HG03521 (cell line): Measurements from ENCODE around the gene RNF148.

Experiments
- ATAC-seq: cut with Tn5 transposase; IDR thresholded peaks from one replicate; pipeline ENCODE4 v1.9.1; 2021; ENCODE audit warnings: mild to moderate bottlenecking, moderate library complexity; ENCODE audit not compliant: unreplicated experiment

The RNF148 gene

DNA sequence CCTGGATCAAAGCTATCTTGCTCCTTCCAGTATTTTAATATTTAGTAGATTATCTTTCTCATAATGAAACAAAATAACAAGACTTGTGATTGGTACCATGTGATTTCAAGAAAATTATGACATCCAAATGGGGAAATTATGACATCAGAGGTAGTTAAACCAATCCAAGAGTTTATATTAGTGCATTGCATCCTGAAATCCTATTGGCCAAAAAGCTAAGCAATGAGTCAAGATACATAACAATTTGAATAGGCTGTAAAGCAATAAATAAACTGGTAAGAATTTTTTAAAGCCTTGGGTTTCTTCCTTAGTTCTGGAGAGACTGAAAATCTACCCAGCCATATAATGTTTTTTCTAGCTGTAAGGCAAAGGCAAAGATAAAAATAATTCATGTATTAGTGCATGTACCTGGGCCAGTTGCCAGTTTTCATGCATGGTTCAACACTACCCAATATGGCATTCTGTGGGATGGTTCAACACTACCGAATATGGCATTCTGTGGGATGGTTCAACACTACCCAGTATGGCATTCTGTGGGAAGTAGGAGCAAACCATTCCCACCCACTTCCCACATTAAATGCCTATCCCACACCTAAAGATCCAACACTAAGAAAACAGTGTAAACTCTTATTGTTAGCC is at the start of gene RNF148:
Gene RNF148 (minus strand): TSS at position 51 of the 639 bp plus-strand sequence. CDS start 172 bp downstream, outside the sequence.
- ATAC-seq = no peak

DNA sequence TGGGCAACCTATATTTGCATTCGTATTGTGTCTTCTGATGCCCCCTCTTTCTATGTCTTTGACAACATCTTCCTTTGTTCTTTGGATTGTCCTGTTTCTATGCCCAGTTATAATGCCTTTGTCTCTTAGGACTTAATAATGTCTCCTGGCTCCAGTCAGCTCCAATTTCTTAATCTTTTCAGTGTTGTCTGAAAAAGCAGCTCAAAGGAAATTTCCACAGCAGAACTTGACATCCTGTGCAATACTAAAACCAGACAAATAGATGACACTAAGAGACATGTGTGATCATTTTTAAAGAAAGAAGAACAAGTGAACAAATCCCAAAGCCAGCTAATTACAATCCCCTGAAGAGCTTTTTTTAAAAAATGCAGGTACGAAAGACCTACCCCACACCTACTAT is 47.7 kb upstream of the RNF148 start:
- ATAC-seq = no peak

DNA sequence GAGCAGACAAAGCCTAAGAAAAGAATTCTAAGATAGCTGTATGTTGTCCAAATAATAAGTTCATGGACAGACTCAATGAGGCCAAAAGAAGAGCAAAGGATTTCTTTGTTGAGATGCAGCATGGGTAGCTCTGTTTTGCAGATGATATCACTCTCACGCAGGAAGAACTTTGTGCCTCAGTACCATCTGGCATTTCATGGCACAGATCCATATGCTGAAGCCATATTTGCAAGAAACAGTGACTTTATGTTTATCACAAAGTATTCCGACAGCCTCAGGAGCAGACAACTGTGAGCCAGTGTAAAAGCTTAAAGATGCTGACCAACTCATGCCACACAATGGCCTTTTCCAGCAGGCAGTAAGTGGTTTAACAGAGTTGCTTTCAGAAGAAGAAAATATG is 45.5 kb upstream of the RNF148 start:
- no peak for ATAC-seq

DNA sequence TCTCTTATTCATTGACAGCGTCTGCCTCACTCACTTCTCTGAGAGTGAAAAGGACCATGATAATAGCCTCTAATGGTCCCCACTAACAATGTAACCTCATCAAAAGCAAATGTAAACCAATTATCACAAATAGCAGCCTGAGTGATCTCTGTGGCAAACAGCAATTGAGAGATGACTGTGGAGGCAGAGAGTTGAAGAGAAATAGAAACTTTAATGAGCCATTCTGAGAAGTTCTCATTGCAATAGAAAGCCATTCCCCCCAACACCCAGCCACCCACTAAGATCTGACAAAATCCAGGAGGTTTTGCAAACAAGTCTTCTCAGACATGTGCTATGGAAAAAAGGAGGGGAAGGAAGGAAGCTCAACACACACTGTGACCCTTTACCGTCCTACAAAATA is 44.2 kb upstream of the RNF148 start:
- no peak for ATAC-seq

- ATAC-seq = no peak
Measured at GRCh38 chr7:122743211-122743610, 40.5 kb upstream of the RNF148 start.

- no peak for ATAC-seq
Measured at GRCh38 chr7:122738947-122739346, 36.2 kb upstream of the RNF148 start.

DNA sequence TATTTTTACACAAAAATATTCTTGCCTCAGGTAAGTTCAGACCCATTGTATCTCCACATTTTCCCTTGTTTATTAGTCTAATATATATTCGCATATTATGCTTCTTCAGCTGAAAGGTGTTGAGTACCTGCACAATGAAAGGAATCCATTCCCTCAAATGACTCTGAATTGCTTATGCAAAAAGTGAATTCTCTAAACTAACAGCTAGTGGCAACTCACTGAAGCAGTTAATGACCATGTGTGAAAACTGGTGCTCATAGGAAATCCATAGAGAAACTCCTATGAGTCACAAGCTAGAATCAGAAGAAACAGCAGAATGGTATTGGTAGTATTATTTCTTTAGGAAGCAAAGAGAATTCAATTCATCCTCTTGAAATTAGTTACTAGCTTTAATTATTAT is 33.5 kb upstream of the RNF148 start:
- ATAC-seq = no peak

DNA sequence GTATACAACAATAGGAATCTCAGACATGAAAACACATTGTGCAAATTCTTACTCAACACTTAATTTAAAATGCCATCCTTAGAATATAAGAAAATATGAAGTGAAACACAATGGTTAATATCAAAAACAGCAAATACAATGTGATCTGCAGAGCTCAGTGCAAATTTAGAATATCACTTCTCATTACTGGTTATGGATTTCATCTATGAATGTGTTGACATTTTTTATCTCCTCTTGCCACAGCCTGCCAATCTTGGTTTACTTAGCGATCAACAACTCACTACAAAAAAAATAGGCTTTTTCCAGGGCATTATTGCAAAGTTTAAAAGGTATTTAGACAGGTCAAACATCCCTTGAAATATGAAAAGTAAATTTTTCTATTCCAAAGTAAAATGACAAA is 25.0 kb upstream of the RNF148 start:
- no peak for ATAC-seq

DNA sequence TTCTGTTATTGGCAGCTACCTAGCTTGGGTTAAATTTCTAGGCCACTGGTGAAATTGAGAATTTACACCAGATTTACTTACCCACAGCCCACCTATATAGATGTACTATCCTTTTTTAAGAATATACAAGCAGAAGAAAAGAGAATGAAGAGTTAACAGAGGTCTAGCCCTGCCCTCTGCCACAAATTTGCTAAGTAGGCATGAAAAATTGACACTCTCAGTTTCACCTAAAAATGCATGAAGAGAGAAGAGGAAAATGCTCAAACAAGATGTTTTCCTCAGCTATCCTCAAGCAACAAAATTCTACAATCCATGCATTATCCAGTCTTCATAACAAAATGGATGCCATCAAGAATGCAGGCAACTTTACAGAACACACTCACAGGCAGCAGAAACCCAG is 24.6 kb upstream of the RNF148 start:
- no peak for ATAC-seq

DNA sequence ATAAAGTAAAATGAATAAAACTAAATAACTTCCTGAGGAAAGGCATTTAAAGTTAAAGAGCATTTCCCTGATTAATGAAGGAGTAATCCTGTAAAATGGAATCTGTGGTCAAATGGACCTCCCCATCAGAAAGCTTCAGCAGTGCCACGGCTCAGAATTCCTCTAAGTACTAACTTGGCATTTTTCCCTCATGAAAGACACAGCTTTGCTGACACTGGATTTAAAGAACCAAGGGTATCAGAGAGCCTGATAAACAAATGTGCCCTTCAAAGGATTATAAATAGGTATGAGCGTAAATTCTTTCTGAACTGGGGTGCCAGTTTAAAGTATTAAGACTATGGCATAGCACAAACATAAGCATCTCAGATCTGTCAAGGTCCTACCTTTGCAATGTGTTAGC is 24.2 kb upstream of the RNF148 start:
- no peak for ATAC-seq

- ATAC-seq = no peak
Measured at GRCh38 chr7:122724366-122724765, 21.6 kb upstream of the RNF148 start.

DNA sequence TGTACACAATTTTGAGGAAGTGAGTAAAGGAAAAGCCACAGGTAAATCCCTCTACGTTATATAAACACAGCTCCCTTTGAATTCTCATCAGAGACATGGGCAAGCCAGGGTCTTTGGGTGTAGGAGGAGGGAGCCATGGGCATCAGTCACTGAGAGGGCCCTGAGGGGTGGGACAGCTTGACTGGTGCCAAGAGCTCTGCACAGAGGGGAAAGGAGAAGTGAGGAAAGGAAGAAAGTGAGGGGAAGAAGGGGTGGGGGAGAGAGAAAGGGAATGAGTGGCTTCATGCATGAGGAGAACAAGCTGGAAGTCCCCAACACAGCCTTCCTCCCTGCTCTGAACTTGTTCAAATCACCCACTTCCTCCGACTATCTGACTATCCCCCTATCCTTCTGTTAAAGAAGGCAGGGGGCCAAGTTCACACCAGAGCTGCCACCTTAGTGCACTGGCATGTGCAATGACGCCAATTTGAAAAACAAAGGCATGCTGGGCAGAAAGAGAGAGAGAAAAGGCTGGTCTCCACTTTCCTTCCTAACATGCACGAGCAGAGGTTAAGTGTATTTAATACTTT is 16.4 kb upstream of the RNF148 start:
- no peak for ATAC-seq

GRCh38 chr7:122717356-122718089 is 14.8 kb upstream of the RNF148 start:
- no peak for ATAC-seq

DNA sequence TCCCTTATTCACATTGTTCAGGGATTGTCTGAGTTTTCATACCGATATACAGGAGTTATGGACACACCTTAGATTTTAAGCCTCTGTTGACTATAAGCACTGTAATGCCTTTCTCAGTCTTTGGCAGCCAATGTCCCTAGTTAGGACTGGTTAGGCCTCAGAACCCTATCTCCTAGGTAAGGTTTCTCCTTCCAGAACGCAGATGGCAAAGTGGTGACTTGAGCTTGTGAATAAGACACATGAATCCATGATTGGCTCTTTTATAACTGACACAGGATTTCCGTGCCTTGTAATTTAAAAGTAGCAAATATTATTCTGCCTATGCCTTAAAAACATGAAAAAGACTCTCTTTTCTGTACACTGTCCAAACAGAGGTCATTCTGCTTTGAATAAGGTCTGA is 12.5 kb upstream of the RNF148 start:
- no peak for ATAC-seq

DNA sequence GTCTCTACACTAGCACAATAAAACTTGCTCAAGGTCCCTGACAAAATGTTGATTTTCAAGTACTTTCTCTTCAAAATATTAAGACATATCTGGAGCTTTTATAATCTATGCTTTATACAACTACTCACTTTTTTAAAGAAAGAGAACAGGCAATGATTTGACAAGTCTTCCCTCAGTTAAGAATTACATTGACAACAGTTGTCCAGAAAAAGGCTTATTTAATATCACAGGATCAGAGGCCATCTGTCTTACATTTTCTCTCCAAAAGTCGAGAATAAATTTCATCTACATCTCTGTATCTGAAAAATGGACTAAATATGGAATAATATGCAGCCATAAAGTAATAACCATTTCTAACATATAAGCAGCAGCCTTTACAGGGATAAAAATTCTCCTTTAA is 8.2 kb upstream of the RNF148 start:
- no peak for ATAC-seq

DNA sequence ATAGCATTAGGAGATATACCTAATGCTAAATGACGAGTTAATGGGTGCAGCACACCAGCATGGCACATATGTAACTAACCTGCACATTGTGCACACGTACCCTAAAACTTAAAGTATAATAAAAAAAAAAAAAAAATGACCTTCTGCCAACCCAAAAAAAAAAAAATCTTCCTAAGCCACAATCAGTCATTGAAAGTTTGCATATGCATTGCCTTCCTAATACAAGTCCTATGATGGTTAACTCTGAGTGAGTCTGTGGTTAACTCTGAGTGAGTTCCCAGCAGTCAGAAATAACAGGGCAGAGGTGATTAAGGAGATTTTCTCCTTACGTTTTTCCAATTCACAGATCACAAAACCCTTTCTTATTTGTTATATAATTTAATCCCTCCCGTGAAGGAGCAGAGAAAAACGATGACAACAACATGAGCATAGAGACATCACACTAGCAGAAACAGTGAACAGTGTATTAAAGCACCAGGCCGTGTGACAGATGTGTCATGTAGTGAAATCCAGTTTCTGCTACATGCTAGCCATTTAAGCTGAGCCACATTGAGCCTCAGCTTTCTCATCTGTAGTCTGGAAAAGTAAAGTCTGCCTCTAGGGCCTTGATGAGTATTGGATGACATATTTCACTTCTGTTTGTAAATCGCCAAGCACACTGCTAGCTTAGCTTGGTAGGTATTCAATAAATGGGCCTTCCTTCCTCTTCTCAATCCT is 7.4 kb upstream of the RNF148 start:
- no peak for ATAC-seq

GRCh38 chr7:122706836-122707235 is 4.1 kb upstream of the RNF148 start:
- ATAC-seq = no peak

DNA sequence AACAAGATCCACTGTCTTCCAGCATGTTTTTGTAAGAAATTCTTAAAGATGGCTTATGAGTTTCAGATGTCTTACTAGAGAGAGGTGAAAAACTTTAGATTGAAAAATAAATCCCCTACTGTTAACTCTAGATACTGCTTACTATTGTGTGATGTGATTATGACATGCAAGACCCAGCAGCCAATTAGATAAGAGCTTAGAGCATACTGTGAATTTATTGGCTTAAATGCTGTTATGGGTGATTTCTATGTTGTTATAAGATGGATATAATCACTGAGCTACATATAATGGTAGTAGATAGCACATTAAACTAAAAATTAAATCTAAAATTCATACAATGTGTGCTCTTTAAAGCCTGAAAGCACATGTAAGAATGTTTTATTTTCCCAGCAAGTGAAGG is 3.7 kb downstream of the RNF148 start, which contains the start of gene RNF133:
Gene RNF133 (minus strand): TSS at position 101 of the 400 bp plus-strand sequence. CDS start 199 bp downstream, outside the sequence.
- no peak for ATAC-seq

DNA sequence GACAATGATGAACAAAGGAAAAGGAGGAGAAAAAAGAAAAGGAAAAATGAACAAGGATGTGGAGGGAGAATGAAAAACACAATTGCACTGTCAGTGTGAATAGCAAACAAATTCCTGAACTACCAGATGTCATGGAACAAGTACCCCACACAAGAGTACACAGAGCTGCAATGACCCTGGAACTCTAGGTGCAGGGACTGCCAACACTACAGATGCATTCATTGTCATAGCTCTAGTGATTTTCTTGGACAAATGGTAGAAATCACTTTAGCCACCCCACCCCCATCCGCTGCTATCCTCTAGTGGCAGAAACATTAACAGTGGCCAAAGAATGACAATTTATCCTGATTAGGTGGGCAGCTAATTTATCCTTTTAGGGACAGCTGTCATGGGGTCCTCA is 6.9 kb downstream of the RNF148 start:
- no peak for ATAC-seq

- ATAC-seq = no peak
Measured at GRCh38 chr7:122694697-122695096, 8.0 kb downstream of the RNF148 start.

GRCh38 chr7:122692769-122693309 is 9.9 kb downstream of the RNF148 start:
- no peak for ATAC-seq
